A673 (cell line): ENCODE results near the gene ERP27. TPM values are rescaled to one million over a fixed set of nuclear protein-coding genes. Genes with fewer than 3 reads are reported as not detected.

Experiments
- BruUV-seq: library from RNA; stranded (reverse); fragments of 400-500 nt; replicated peaks from 2 replicates; lab custom pipeline; 2021; lab: Mats Ljungman, UMichigan
- CTCF ChIA-PET: fragments of 300-600 bp; sonication (Branson Sonifier 250); formaldehyde crosslinking; loops from one replicate; lab custom pipeline; 2022; ENCODE audit warnings: antibody characterized with exemption; lab: Charles Lee
- POLR2A ChIA-PET: fragments of 300-600 bp; sonication (Branson Sonifier 250); formaldehyde crosslinking; loops from one replicate; lab custom pipeline; 2022; ENCODE audit warnings: antibody characterized with exemption; ENCODE audit not compliant: low non-redundant PET; lab: Charles Lee
- DNase-seq: peaks from one replicate; pipeline ENCODE4 v3.0.0-alpha.2; 2015; ENCODE audit warnings: low spot score
- H3K27ac ChIP-seq: fragments of 200-600 bp; sonication (generic); 2 replicates; pipeline ENCODE4 v1.5.1; 2016; ENCODE audit warnings: mixed run types, low read depth, mild to moderate bottlenecking, mixed read lengths, antibody characterized with exemption, low read length; ENCODE audit not compliant: poor library complexity, severe bottlenecking
- H3K27me3 ChIP-seq: fragments of 200-600 bp; sonication (generic); replicated peaks from 2 replicates; pipeline ENCODE4 v1.6.1; 2017; ENCODE audit warnings: mixed run types, low read depth, mild to moderate bottlenecking, mixed read lengths, antibody characterized with exemption, low read length; ENCODE audit not compliant: insufficient read depth, poor library complexity
- H3K36me3 ChIP-seq: fragments of 200-600 bp; sonication (generic); 2 replicates; pipeline ENCODE4 v1.6.1; 2016; ENCODE audit warnings: mixed run types, mild to moderate bottlenecking, mixed read lengths, antibody characterized with exemption, low read length; ENCODE audit not compliant: insufficient read depth, poor library complexity, severe bottlenecking
- H3K4me1 ChIP-seq: fragments of 200-600 bp; sonication (generic); 2 replicates; pipeline ENCODE4 v1.6.1; 2017; ENCODE audit warnings: mixed run types, mild to moderate bottlenecking, mixed read lengths, antibody characterized with exemption, low read length; ENCODE audit not compliant: insufficient read depth, poor library complexity, severe bottlenecking
- H3K4me3 ChIP-seq: fragments of 200-600 bp; sonication (generic); 2 replicates; pipeline ENCODE4 v1.5.1; 2016; ENCODE audit warnings: low read depth, mixed run types, mild to moderate bottlenecking, mixed read lengths, low read length; ENCODE audit not compliant: poor library complexity, severe bottlenecking
- H3K9me3 ChIP-seq: fragments of 200-600 bp; sonication (generic); 2 replicates; pipeline ENCODE4 v1.6.1; 2016; ENCODE audit warnings: mixed run types, low read depth, mild to moderate bottlenecking, mixed read lengths, antibody characterized with exemption, low read length; ENCODE audit not compliant: poor library complexity, severe bottlenecking
- EZH2 ChIP-seq: fragments of 200-600 bp; sonication (generic); IDR thresholded peaks from 2 replicates; pipeline ENCODE4 v1.6.1; 2017; ENCODE audit warnings: borderline replicate concordance, low read depth, mild to moderate bottlenecking, mixed read lengths, antibody characterized with exemption, low read length; ENCODE audit not compliant: poor library complexity, severe bottlenecking
- intact Hi-C: fragments of 100-400 bp; cut with micrococcal nuclease; formaldehyde crosslinking; loops from one replicate; pipeline ENCODE4 v1.10.0; 2022; ENCODE audit not compliant: unreplicated experiment
- total RNA-seq: library from RNA; stranded (reverse); gene quantifications from 2 replicates; pipeline ENCODE4 v1.2.3, GENCODE V29; 2021
- TF ChIP-seq, protein P1 (sequence below): fragments of 300-800, 200-600 bp; sonication (generic); conservative IDR thresholded peaks from 2 replicates; pipeline ENCODE4 v1.5.1; 2017; ENCODE audit warnings: low read depth, mild to moderate bottlenecking, antibody characterized with exemption, low read length, moderate library complexity, mixed read lengths

Gene ERP27
- total RNA-seq, 1 experiment from 2014 or later, result not detected

DNA sequence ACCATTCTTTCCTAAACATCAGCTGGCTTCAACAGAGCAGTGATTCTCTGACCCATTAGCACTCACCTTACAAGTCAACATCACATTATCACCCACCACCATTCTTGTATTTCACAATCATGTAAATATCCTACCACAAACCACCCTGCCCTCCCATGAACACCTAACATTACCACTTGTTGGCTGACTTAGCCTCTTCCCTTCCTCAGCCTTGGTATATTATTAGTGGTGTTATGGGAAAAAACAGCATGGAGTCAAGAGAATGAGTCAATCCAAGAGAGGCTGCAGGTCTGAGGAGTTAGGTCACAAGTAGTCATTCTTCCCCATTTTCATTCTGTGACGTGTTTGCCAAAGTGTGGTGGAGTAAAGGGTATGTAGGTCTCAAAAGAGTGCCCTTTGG, 30.4 kb downstream of the ERP27 start:
- Histone ChIP-seq H3K36me3 (no peaks in the 10 kb centered on the region), H3K4me1 (peaks cover 5% of the 10 kb centered on the region), H3K27ac (no peak overlapping the region), H3K4me3 (no peak overlapping the region), H3K9me3 (no peaks in the 10 kb centered on the region), H3K27me3 (no peaks in the 10 kb centered on the region)
- BruUV-seq, result no TSS peak
- CTCF ChIA-PET, result no interaction called here
- no peak for DNase-seq
- no peak for TF ChIP-seq EZH2
- TF ChIP-seq, protein P1, sequence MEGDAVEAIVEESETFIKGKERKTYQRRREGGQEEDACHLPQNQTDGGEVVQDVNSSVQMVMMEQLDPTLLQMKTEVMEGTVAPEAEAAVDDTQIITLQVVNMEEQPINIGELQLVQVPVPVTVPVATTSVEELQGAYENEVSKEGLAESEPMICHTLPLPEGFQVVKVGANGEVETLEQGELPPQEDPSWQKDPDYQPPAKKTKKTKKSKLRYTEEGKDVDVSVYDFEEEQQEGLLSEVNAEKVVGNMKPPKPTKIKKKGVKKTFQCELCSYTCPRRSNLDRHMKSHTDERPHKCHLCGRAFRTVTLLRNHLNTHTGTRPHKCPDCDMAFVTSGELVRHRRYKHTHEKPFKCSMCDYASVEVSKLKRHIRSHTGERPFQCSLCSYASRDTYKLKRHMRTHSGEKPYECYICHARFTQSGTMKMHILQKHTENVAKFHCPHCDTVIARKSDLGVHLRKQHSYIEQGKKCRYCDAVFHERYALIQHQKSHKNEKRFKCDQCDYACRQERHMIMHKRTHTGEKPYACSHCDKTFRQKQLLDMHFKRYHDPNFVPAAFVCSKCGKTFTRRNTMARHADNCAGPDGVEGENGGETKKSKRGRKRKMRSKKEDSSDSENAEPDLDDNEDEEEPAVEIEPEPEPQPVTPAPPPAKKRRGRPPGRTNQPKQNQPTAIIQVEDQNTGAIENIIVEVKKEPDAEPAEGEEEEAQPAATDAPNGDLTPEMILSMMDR, result no peak
- intact Hi-C loops, result no loop called here
- POLR2A ChIA-PET, result no interaction called here

DNA sequence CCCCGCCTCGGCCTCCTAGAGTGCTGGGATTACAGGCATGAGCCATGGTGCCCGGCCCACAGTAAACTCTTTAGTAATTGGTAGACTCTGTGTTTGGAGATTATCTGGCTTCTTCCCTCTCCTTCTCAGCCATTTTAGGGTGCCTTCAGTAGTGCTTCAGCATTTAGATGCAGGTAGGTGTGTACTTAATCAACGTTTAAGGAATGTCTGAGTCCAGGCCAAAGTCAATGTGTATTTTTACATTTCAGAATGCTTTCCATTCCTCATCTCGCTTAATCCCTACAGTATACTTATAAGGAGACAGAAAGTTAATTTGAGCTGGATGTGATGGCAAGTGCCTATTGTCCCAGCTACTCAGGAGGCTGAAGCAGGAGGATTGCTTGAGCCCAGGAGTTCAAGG, 32.2 kb downstream of the ERP27 start:
- ChIA-PET CTCF (no interaction called here), POLR2A (no interaction called here)
- Histone ChIP-seq H3K36me3 (no peaks in the 10 kb centered on the region), H3K4me1 (peaks cover 5% of the 10 kb centered on the region), H3K9me3 (no peaks in the 10 kb centered on the region), H3K27me3 (no peaks in the 10 kb centered on the region), H3K4me3 (no peak overlapping the region), H3K27ac (no peak overlapping the region)
- no TSS peak for BruUV-seq
- no peak for TF ChIP-seq EZH2
- TF ChIP-seq, protein P1, result no peak
- no peak for DNase-seq
- intact Hi-C loops, result no loop called here

DNA sequence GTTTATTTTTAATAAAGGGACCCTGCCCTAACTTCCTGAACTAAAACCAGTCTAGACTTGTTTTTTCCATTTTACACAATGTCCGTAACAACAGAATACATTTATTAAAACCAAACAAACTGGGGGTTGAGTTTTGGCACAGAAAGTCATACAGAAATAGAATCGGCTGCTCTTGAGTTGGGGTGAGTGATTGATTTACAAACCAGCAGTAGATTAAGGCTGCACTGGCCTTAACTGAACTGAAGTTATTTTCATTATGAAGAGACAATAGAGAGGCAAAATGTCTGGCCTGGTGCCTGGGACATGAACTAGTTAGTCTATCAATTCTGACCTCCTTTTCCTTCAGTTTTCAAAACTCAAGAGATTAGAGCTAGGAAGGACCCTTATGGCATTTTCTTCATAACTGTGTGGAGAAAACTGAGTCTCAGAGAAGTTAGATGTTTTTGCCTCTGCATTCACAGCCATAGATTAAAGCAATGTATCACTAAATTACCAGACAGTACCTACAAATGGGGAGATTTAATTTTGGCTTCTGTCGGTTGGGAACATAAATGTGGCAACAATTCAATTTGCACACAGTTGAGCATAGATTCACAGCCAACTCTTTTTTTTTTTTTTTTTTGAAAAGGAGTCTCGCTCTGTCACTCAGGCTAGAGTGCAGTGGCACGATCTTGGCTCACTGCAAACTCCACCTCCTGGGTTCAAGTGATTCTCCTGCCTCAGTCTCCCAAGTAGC, 32.9 kb downstream of the ERP27 start:
- no peaks in the 10 kb centered on the region for H3K9me3 ChIP-seq
- ChIA-PET POLR2A (no interaction called here), CTCF (no interaction called here)
- no peak overlapping the region for H3K27ac ChIP-seq
- H3K27me3 ChIP-seq, result no peaks in the 10 kb centered on the region
- TF ChIP-seq EZH2, result no peak
- TF ChIP-seq, protein P1, result no peak
- intact Hi-C loops, result no loop called here
- H3K4me3 ChIP-seq, result no peak overlapping the region
- no peaks in the 10 kb centered on the region for H3K36me3 ChIP-seq
- no peak for DNase-seq
- H3K4me1 ChIP-seq, result peaks cover 5% of the 10 kb centered on the region
- BruUV-seq, result no TSS peak
